Inflammatory macrophage treated with lipopolysaccharide for 1 hour (primary cell): ENCODE data around the gene MAD1L1.
"Not testable (repeated sequence)": the region's sequence is repeated elsewhere in the genome, so short reads cannot be mapped to it uniquely, and the experiment has no call there.

Experiments
- DNase-seq, 2 donors: peaks; one replicate each; pipeline ENCODE4 v3.0.0-alpha.2; 2020 to 2022

MAD1L1 gene

GRCh38 chr7:2232766-2233520 is at the start of gene MAD1L1:
Gene MAD1L1 (minus strand): TSS chr7:2232945. CDS start chr7:2230133, 2,812 bp downstream.
- peak; percentile 79 to 93 for DNase-seq

- DNase-seq, result no peak
Observed at GRCh38 chr7:2282185-2282751, 49.5 kb upstream of the MAD1L1 start.

GRCh38 chr7:2281541-2281940 is 48.8 kb upstream of the MAD1L1 start:
- no peak for DNase-seq

GRCh38 chr7:2280424-2280823 is 47.7 kb upstream of the MAD1L1 start:
- DNase-seq, result no peak

- DNase-seq, result no peak
Observed at GRCh38 chr7:2279896-2280295, 47.2 kb upstream of the MAD1L1 start.

- no peak for DNase-seq
Observed at GRCh38 chr7:2278026-2278425, 45.3 kb upstream of the MAD1L1 start.

- DNase-seq, result no peak
Observed at GRCh38 chr7:2276107-2276506, 43.4 kb upstream of the MAD1L1 start.

- DNase-seq, result no peak
Observed at GRCh38 chr7:2275101-2275500, 42.4 kb upstream of the MAD1L1 start.

- DNase-seq, result no peak
Observed at GRCh38 chr7:2274666-2275065, 41.9 kb upstream of the MAD1L1 start.

- DNase-seq, result no peak
Observed at GRCh38 chr7:2273866-2274265, 41.1 kb upstream of the MAD1L1 start.

- DNase-seq, result no peak
Observed at GRCh38 chr7:2272031-2272430, 39.3 kb upstream of the MAD1L1 start.

GRCh38 chr7:2271273-2272026 is 38.7 kb upstream of the MAD1L1 start:
- DNase-seq, result no peak

GRCh38 chr7:2270495-2270894 is 37.8 kb upstream of the MAD1L1 start:
- no peak for DNase-seq

- DNase-seq, result no peak
Observed at GRCh38 chr7:2269991-2270460, 37.3 kb upstream of the MAD1L1 start.

- DNase-seq, result not testable (repeated sequence)
Observed at GRCh38 chr7:2269089-2269990, 36.6 kb upstream of the MAD1L1 start.

GRCh38 chr7:2266911-2267310 is 34.2 kb upstream of the MAD1L1 start:
- DNase-seq, result no peak

GRCh38 chr7:2264158-2264557 is 31.4 kb upstream of the MAD1L1 start:
- DNase-seq, result no peak

- no peak for DNase-seq
Observed at GRCh38 chr7:2263176-2263575, 30.4 kb upstream of the MAD1L1 start.

- DNase-seq, result peak; percentile 66 to 68
Observed at GRCh38 chr7:2261611-2262010, 28.9 kb upstream of the MAD1L1 start.

GRCh38 chr7:2260820-2261219 is 28.1 kb upstream of the MAD1L1 start:
- DNase-seq, result no peak

- no peak for DNase-seq
Observed at GRCh38 chr7:2259480-2259879, 26.7 kb upstream of the MAD1L1 start.

- DNase-seq, result no peak
Observed at GRCh38 chr7:2258661-2259365, 26.1 kb upstream of the MAD1L1 start.
